IPS DF 6.9 (cell line): ENCODE data around the gene AGBL1.
"Not testable (repeated sequence)": the region's sequence is repeated elsewhere in the genome, so short reads cannot be mapped to it uniquely, and the experiment has no call there.

ENCODE experiments used
- DNase-seq: peaks from one replicate; pipeline ENCODE4 v3.0.0-alpha.2; 2013; ENCODE audit warnings: low read depth, low spot score
- H3K27ac ChIP-seq: one replicate; pipeline ENCODE4 v1.5.1; 2013; ENCODE audit warnings: low read length, control low read depth
- H3K27me3 ChIP-seq: 2 replicates; pipeline ENCODE4 v1.6.1; 2013; ENCODE audit warnings: mild to moderate bottlenecking, low read length; ENCODE audit not compliant: control insufficient read depth, insufficient read depth
- H3K36me3 ChIP-seq: 2 replicates; pipeline ENCODE4 v1.6.1; 2013; ENCODE audit warnings: low read length; ENCODE audit not compliant: control insufficient read depth, insufficient read depth
- H3K4me1 ChIP-seq: 2 replicates; pipeline ENCODE4 v1.6.1; 2013; ENCODE audit warnings: low read length; ENCODE audit not compliant: control insufficient read depth, insufficient read depth
- H3K4me3 ChIP-seq: 2 replicates; pipeline ENCODE4 v1.5.1; 2013; ENCODE audit warnings: mild to moderate bottlenecking, low read length
- H3K9me3 ChIP-seq: 2 replicates; pipeline ENCODE4 v1.6.1; 2013; ENCODE audit warnings: low read length, inconsistent platforms; ENCODE audit not compliant: control insufficient read depth, insufficient read depth
- WGBS: extraction: QIAGEN DNeasy Blood & Tissue Kit; methylation state at CpG from one replicate; pipeline ENCODE4 v1.1.7; 2013; ENCODE audit warnings: mixed read lengths, missing lambda C conversion rate; ENCODE audit not compliant: insufficient read length, insufficient coverage; 5-methylcytosine and 5-hydroxymethylcytosine counted together

The AGBL1 gene

DNA sequence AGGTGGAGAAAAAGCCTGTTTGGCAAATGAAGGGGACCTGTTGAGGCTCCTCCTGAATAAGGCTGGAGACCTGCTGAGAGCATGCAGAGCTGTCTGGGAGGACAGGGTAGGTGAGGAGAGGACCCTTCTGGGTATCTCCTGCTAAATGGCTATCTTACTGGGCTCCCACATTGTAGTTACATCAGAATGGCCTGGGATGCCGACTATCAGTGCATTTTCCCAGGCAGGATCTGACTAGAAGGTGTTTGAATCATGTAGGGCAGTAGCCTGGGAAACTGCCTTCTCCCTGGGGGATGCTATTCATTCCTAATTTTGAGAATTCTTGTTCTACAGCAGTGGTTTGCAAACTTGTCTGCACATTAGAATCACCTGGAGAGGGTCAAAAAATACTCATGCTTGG lies 631 bp downstream of the AGBL1 start:
- Histone ChIP-seq H3K36me3 (no peaks in the 10 kb centered on the region), H3K27ac (no peak overlapping the region), H3K9me3 (no peaks in the 10 kb centered on the region), H3K4me1 (peaks cover 4% of the 10 kb centered on the region; the same call in 1 of the 2 replicates), H3K27me3 (no peaks in the 10 kb centered on the region), H3K4me3 (no peak overlapping the region)
- DNase-seq = no peak
- whole genome bisulfite sequencing = no CpG with 5 or more reads among the region's 1 CpG

DNA sequence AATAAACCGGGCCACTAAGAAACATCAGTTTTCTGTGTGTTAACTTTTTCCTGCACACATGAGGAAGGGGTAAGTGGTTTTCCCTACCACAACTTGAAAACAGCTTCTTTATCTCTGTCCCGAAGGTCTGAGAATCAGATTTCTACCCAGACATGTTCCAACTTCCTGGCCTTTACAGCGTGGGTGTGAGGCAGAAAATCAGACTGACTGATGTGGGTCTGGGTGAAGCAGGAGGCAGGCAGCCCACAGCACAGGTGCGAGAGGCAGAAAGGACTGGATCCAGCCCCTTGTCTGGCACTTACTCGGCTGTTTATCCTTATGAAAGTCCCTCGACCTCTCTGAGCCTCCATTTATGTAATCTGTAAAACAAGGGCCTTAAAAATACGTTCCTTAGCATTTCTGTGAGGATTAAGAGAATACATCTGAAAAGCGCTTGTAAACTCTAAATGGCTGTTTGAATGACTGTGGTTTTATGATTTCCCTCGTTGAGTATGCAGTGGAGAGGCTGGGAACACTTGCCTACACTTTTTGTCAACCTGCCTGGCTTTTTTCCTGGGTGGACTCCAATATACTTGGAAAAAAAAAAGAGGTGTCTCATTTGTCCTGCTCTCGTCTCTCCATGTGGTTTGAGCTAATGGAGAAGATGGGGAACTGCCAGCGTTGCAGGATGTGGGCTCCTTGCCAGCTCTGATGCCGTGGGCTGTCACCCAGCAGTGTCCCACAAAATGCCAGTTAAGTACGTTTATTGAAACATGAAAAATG lies 3.1 kb downstream of the AGBL1 start:
- H3K4me1 ChIP-seq = peaks cover 4% of the 10 kb centered on the region; the same call in 1 of the 2 replicates
- H3K27ac ChIP-seq = no peak overlapping the region
- WGBS = no CpG with 5 or more reads among the region's 13 CpGs
- no peaks in the 10 kb centered on the region for H3K9me3 ChIP-seq
- no peaks in the 10 kb centered on the region for H3K36me3 ChIP-seq
- DNase-seq = no peak
- no peaks in the 10 kb centered on the region for H3K27me3 ChIP-seq
- H3K4me3 ChIP-seq = no peak overlapping the region

DNA sequence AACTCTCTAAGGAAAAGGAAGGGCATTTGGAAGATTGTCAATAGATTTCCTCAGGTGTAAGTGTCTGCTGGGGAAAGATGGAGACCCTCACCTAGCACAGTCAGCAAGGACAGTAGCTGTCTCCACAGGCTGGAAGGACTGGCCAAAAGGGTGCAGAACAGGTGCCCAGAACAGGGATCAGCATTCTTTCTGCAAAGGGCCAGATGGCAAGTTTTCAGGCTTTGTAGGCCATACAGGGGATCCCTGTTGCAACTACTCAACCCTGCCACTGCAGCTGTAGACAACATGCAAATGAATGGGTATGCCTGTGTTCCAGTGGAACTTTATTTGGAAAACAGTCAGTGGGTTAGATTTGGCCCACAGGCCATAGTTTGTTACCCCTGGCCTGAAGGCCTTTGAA lies 8.1 kb downstream of the AGBL1 start:
- H3K4me3 ChIP-seq = no peak overlapping the region
- H3K4me1 ChIP-seq = no peaks in the 10 kb centered on the region
- H3K36me3 ChIP-seq = no peaks in the 10 kb centered on the region
- H3K27me3 ChIP-seq = no peaks in the 10 kb centered on the region
- no peak for DNase-seq
- H3K9me3 ChIP-seq = no peaks in the 10 kb centered on the region
- no peak overlapping the region for H3K27ac ChIP-seq

DNA sequence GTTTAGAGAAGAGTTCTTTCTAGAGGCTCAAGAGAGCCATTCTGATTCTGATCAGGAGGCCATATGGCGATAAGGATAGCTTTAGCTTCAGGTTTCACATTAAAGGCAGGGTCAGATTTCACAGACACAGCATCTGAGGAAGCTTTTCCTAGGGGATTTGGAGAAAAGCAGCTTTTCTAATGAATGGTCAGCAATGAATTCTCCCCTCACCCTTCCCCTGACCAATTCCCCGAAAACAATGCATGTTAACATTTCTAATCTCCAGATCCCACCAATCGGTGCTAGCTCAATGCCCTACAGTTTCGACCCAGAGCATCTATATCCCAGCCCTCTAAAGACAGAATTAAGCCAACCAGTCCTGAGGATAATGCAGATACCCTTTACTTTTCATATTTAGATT lies 9.8 kb downstream of the AGBL1 start:
- no peak for DNase-seq
- no peaks in the 10 kb centered on the region for H3K4me1 ChIP-seq
- no CpG with 5 or more reads among the region's 4 CpGs for WGBS
- no peak overlapping the region for H3K27ac ChIP-seq
- H3K36me3 ChIP-seq = no peaks in the 10 kb centered on the region
- no peaks in the 10 kb centered on the region for H3K9me3 ChIP-seq
- no peak overlapping the region for H3K4me3 ChIP-seq
- no peaks in the 10 kb centered on the region for H3K27me3 ChIP-seq

DNA sequence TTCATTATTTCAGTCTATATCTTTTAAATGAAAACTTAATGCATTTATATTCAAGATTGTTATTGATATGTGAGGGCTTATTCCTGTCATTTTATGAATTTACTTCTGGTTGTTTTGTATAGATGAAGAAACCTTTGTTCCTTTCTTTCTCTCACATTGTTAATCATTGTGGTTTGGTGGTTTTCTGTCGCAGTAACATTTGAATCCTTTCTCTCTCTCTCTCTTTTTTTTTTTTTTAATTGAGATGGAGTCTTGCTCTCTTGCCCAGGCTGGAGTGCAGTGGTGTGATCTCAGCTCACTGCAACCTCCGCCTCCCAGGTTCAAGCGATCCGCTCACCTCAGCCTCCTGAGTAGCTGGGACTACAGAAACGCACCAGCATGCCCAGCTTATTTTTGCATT lies 22.1 kb downstream of the AGBL1 start:
- WGBS = no CpG with 5 or more reads among the region's 5 CpGs

DNA sequence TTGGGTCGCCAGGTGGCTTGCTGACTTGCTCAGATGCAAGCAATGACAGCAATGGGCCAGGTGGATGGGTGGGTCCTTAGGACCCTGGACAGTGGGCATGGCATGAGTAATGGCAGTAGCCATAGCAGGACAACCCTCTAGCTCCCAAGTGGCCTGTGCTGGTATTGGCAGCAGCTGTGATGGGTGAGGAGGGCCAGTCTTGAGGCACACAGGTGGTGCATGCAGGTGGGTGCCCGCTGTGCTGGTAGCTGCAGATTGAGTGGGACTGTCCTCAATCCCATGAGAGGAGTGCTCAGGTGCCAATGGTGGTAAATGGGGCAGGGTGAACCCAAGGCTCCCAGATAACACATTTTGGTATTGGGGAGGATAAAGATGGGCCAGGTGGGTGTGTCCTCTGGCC lies 24.2 kb downstream of the AGBL1 start:
- Histone ChIP-seq H3K27ac (no peak overlapping the region), H3K4me3 (no peak overlapping the region), H3K9me3 (no peaks in the 10 kb centered on the region), H3K36me3 (no peaks in the 10 kb centered on the region), H3K27me3 (no peaks in the 10 kb centered on the region), H3K4me1 (no peaks in the 10 kb centered on the region)
- no peak for DNase-seq
- no CpG with 5 or more reads among the region's 2 CpGs for WGBS

More for the DNA sequence above, 22.1 kb downstream of the AGBL1 start:
- Histone ChIP-seq H3K4me3 (no peak overlapping the region), H3K4me1 (no peaks in the 10 kb centered on the region), H3K9me3 (no peaks in the 10 kb centered on the region), H3K27me3 (no peaks in the 10 kb centered on the region), H3K36me3 (no peaks in the 10 kb centered on the region), H3K27ac (no peak overlapping the region)
- DNase-seq = no peak

DNA sequence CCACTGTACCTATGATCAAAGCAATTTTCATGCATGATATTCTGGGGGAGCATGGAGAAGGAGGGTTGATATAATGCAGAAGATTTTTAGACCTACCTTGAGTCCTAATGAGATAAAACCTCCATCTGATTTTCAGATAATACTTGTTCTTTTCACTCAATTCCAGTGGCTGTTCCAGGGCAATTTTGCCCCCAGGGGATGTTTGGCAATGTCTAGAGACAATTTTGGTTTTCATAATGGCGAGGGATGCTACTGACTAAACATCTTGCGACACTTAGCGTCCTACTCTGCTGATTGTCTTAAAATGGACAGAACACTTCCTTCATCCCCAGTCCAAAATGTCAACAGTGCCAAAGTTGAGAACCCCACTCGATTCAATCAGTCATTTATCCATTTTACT lies 26.6 kb downstream of the AGBL1 start:
- Histone ChIP-seq H3K27ac (no peak overlapping the region), H3K36me3 (no peaks in the 10 kb centered on the region), H3K4me1 (no peaks in the 10 kb centered on the region), H3K4me3 (no peak overlapping the region), H3K9me3 (no peaks in the 10 kb centered on the region), H3K27me3 (no peaks in the 10 kb centered on the region)
- DNase-seq = no peak
- no CpG with 5 or more reads among the region's 4 CpGs for WGBS

DNA sequence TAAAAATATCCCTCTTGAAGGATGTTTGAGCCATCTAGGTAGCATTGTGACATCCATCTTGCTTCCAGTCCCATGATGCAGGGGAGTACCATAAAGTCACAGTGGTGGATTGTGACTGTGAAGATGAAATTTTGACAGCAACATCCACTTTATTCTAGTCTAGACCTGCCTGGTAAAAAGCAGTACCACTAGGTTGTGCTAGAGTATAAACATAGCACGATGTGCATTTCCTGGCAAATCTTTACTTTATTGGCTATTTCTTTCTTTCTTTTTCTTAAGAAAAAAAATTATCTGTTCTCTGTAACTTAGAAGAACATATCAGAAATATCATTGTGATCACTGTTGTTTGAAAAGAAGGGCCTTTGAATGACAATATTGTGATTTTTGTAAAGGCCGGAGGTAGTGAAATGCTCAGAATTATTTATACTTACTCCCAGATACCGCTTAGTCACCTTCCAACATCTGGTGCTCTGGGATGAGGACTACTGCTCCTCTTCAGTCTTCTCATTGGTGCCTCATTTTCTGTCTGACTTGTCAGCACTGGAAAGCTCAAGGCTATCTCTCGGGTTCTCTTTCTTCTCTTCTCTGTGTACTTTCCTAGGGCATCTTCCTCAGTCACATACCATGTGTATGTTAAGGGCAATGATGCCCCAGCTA lies 35.6 kb downstream of the AGBL1 start:
- Histone ChIP-seq H3K9me3 (no peaks in the 10 kb centered on the region; the same call in 1 of the 2 replicates), H3K4me1 (no peaks in the 10 kb centered on the region), H3K36me3 (no peaks in the 10 kb centered on the region), H3K27me3 (no peaks in the 10 kb centered on the region), H3K27ac (no peak overlapping the region), H3K4me3 (no peak overlapping the region)
- WGBS = no CpG with 5 or more reads among the region's 4 CpGs
- DNase-seq = no peak

DNA sequence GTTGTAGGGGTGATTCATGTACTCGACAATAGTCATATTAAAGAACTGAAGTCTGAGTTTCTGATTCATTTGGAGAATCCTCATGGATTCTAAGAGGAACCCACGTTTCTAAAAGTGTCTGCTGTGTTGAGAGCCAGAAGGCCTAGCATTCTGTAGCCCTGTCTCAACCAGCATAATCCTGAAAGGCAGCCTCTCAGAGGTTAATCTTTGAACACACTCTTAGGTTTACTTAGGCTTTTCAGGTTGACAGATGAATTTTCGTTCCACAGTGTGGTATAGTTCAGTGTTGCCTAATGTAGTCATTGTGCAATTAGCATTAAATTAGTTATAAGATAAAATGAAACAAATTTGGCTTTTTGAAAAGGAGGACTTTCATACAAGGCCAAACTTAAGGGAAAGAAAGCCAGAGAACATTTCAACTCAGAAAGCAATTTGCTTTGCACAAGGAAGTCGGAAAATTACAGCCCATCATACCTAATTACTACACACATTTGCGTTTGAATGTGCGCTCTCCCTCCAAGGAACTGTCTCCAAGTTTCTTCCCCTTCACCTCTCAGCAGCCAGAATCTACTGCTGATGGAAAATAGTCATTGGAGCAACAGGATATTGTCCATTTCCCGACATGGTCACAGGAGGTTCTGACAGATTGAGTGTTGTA lies 42.0 kb downstream of the AGBL1 start:
- Histone ChIP-seq H3K27me3 (no peaks in the 10 kb centered on the region), H3K27ac (no peak overlapping the region), H3K4me1 (peaks cover 2% of the 10 kb centered on the region; the same call in 1 of the 2 replicates), H3K4me3 (no peak overlapping the region), H3K36me3 (no peaks in the 10 kb centered on the region), H3K9me3 (no peaks in the 10 kb centered on the region)
- DNase-seq = no peak
- no CpG with 5 or more reads among the region's 7 CpGs for WGBS

DNA sequence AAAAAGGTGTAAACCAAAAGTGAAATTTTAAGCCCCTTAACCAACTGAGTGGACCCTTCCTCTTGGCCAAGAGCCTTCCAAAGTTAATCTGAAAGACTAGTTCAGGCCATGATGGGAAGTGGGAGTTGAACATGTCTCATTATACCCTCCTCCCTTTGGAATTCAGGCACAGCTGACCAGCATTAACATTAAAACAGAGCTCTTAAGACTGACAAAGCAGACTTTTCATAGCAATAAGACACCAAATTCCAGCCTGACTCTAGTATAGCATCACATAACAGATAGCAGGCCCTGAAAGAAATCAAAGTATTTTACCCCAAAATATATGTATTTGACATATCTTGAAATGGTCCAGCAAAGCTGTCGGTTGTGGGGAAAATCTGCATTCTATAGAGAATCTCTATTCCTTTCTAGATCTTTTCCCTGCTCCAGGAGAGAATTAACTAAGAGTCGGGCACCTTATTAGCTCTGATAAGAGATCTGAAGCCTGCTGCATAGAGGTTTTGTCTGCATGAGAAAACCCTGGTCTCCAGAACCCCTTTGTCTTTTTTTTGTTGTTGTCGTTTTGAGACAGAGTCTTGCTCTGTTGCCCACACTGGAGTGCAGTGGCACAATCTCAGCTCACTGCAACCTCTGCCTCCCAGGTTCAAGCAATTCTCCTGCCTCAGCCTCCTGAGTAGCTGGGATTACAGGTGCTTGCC lies 43.2 kb downstream of the AGBL1 start:
- no CpG with 5 or more reads among the region's 3 CpGs for WGBS
- H3K4me3 ChIP-seq, H3K4me1 ChIP-seq, DNase-seq, H3K27me3 ChIP-seq, H3K36me3 ChIP-seq, H3K27ac ChIP-seq, H3K9me3 ChIP-seq: not testable (repeated sequence)
